Measurements from ENCODE around the gene RIN1. TPM values are rescaled to one million over a fixed set of nuclear protein-coding genes. Genes with fewer than 3 reads are reported as not detected.

The RIN1 gene
- total and polyA plus RNA-seq, 9 of the 15 experiments (the other 6 are each of a cell fraction or from before 2014, with no cell fraction given): 0.01 to 1.2 (median 0.45) TPM; not detected in 1

DNA sequence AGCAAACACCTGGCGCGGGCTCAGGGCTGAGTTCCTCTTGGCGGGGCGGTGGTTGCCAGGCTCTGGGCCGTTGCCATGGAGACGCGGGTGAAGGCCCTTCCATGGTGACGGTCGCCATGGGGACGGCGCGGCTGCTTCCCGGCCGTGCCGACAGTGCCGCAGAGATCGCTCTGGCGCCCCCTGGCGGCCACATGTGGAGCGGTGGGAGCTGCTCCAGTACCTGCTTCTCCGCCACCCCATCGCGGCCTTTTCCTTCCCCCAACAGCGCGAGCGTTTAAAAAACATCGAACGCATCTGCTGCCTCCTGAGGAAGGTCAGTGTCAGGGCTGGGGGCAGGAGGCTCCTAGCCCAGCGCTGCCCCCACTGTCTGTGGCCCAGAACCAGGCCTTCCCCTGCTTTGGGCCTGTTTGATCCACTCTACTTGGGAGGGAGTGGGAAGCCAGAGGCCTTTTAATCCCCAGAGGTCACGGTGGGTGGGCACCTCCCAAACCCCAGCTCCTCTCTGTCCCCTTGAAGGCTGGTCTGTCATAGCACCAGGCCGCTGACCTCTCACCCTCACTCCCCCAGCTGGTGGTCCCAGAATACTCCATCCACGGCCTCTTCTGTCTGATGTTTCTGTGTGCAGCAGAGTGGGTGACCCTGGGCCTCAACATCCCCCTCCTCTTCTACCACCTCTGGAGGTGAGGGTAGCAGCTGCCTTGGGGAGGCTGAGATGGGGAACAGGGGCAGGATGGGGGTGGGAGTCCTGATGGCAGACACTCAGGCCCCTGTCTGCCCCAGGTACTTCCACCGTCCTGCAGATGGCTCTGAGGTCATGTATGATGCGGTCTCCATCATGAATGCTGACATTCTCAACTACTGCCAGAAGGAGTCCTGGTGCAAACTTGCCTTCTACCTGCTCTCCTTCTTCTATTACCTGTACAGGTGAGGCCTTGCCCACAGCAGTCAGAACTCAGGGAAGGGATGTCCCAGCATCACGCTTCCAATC lies 53.5 kb downstream of the RIN1 start (continued):
- TF ChIP-seq, protein P1, sequence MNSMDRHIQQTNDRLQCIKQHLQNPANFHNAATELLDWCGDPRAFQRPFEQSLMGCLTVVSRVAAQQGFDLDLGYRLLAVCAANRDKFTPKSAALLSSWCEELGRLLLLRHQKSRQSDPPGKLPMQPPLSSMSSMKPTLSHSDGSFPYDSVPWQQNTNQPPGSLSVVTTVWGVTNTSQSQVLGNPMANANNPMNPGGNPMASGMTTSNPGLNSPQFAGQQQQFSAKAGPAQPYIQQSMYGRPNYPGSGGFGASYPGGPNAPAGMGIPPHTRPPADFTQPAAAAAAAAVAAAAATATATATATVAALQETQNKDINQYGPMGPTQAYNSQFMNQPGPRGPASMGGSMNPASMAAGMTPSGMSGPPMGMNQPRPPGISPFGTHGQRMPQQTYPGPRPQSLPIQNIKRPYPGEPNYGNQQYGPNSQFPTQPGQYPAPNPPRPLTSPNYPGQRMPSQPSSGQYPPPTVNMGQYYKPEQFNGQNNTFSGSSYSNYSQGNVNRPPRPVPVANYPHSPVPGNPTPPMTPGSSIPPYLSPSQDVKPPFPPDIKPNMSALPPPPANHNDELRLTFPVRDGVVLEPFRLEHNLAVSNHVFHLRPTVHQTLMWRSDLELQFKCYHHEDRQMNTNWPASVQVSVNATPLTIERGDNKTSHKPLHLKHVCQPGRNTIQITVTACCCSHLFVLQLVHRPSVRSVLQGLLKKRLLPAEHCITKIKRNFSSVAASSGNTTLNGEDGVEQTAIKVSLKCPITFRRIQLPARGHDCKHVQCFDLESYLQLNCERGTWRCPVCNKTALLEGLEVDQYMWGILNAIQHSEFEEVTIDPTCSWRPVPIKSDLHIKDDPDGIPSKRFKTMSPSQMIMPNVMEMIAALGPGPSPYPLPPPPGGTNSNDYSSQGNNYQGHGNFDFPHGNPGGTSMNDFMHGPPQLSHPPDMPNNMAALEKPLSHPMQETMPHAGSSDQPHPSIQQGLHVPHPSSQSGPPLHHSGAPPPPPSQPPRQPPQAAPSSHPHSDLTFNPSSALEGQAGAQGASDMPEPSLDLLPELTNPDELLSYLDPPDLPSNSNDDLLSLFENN (IDR thresholded peaks at IDR 0.05; ENCODE audit: low read depth in 2 of 2, low read length in 2 of 2): peak in 1 of 2 experiments; percentile 66; a peak in 2 of 4 replicates
- TF ChIP-seq POLR2AphosphoS5 (IDR thresholded peaks at IDR 0.05; ENCODE audit: control insufficient read depth, insufficient read depth, low read depth, low read length) (peak; percentile 31; the same call in 1 of the 2 replicates), PML (IDR thresholded peaks at IDR 0.05; ENCODE audit: low read length) (0 out of 2 replicates have a peak, but pooled peaks have one; percentile 13), ZBTB7A (IDR thresholded peaks at IDR 0.05; ENCODE audit: borderline replicate concordance, control insufficient read depth, low read depth, low read length) (peak; percentile 64; the same call in 1 of the 2 replicates), MTA3 (IDR thresholded peaks at IDR 0.05; ENCODE audit: borderline replicate concordance) (peak; percentile 49; the same call in 1 of the 2 replicates), SMC3 (conservative IDR thresholded peaks at IDR 0.05; ENCODE audit: insufficient read depth, low read depth, low read length) (peak; percentile 85), RBFOX2 (IDR thresholded peaks at IDR 0.05; ENCODE audit: low read depth, low read length) (peak; percentile 61), ZNF384 (IDR thresholded peaks at IDR 0.05; ENCODE audit: low read depth, low read length) (0 out of 2 replicates have a peak, but pooled peaks have one; percentile 30), NEUROD1 (IDR thresholded peaks at IDR 0.05; ENCODE audit: borderline replicate concordance, low read depth, low read length, partially characterized antibody) (peak; percentile 100), TCF7L2 (IDR thresholded peaks at IDR 0.05; ENCODE audit: low read depth, low read length) (no peak), RBM22 (IDR thresholded peaks at IDR 0.05; ENCODE audit: low read depth, low read length, poor library complexity, severe bottlenecking) (peak; percentile 100), L3MBTL2 (IDR thresholded peaks at IDR 0.05) (0 out of 2 replicates have a peak, but pooled peaks have one; percentile 19), NUFIP1 (IDR thresholded peaks at IDR 0.05; ENCODE audit: partially characterized antibody) (no peak), ZBTB1 (CRISPR knock-in tag; IDR thresholded peaks at IDR 0.05; ENCODE audit: borderline replicate concordance, low read depth) (peak; percentile 19; the same call in 1 of the 2 replicates), NFXL1 (CRISPR knock-in tag; IDR thresholded peaks at IDR 0.05) (no peak), ZFX (CRISPR knock-in tag; IDR thresholded peaks at IDR 0.05) (peak; percentile 54), ZNF436 (CRISPR knock-in tag; IDR thresholded peaks at IDR 0.05) (no peak)
- TF ChIP-seq, protein P2, sequence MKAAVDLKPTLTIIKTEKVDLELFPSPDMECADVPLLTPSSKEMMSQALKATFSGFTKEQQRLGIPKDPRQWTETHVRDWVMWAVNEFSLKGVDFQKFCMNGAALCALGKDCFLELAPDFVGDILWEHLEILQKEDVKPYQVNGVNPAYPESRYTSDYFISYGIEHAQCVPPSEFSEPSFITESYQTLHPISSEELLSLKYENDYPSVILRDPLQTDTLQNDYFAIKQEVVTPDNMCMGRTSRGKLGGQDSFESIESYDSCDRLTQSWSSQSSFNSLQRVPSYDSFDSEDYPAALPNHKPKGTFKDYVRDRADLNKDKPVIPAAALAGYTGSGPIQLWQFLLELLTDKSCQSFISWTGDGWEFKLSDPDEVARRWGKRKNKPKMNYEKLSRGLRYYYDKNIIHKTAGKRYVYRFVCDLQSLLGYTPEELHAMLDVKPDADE (conservative IDR thresholded peaks at IDR 0.05; ENCODE audit: control insufficient read depth, low read depth, low read length): peak; percentile 57; the same call in 1 of the 2 replicates
- TF ChIP-seq, protein P3, sequence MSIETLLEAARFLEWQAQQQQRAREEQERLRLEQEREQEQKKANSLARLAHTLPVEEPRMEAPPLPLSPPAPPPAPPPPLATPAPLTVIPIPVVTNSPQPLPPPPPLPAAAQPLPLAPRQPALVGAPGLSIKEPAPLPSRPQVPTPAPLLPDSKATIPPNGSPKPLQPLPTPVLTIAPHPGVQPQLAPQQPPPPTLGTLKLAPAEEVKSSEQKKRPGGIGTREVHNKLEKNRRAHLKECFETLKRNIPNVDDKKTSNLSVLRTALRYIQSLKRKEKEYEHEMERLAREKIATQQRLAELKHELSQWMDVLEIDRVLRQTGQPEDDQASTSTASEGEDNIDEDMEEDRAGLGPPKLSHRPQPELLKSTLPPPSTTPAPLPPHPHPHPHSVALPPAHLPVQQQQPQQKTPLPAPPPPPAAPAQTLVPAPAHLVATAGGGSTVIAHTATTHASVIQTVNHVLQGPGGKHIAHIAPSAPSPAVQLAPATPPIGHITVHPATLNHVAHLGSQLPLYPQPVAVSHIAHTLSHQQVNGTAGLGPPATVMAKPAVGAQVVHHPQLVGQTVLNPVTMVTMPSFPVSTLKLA (conservative IDR thresholded peaks at IDR 0.05): peak in 1 of 2 experiments; percentile 56; a peak in 1 of 4 replicates

All from K562 (cell line).